Left lung (tissue), 10 donors: ENCODE results near the gene BTBD19. TPM values are rescaled to one million over a fixed set of nuclear protein-coding genes. Genes with fewer than 3 reads are reported as not detected.

Experiments used
- ATAC-seq: fragments of 200-7000 bp; cut with Tn5 transposase; one replicate; pipeline ENCODE4 v1.9.1; 2020; ENCODE audit warnings: moderate library complexity
- DNase-seq, 4 donors: peaks; one replicate each; pipeline ENCODE4 v3.0.0-alpha.2; 2013 to 2020
- H3K27ac ChIP-seq, 2 donors: fragments of 200-600 bp; sonication (generic) in 1 of 2; one replicate each; pipeline versions ENCODE4 v1.5.0 to v1.8.0; 2020 to 2021
- H3K27me3 ChIP-seq, 2 donors: fragments of 200-600 bp; sonication (generic) in 1 of 2; one replicate each; pipeline versions ENCODE4 v1.5.0 to v1.8.0; 2020 to 2021
- H3K36me3 ChIP-seq, 2 donors: fragments of 200-600 bp; sonication (generic) in 1 of 2; one replicate each; pipeline versions ENCODE4 v1.5.0 to v1.8.0; 2020 to 2021
- H3K4me1 ChIP-seq, 2 donors: fragments of 200-600 bp; one replicate each; pipeline ENCODE4 v1.8.0; 2021
- H3K4me3 ChIP-seq, 2 donors: fragments of 200-600 bp; sonication (generic) in 1 of 2; one replicate each; pipeline versions ENCODE4 v1.5.0 to v1.8.0; 2020 to 2021; ENCODE audit warnings: mild to moderate bottlenecking in 1 of 2
- H3K9me3 ChIP-seq, 2 donors: fragments of 200-600 bp; sonication (generic) in 1 of 2; one replicate each; pipeline versions ENCODE4 v1.5.0 to v1.8.0; 2020 to 2021
- intact Hi-C, 2 donors: fragments of 100-400 bp; cut with DNase I; formaldehyde crosslinking; loops; one replicate each; pipeline versions ENCODE4 v1.11.2 to v1.14.2; 2022
- polyA plus RNA-seq, 6 donors: library from polyadenylated mRNA; unstranded; fragments of 120-200 nt; gene quantifications; one replicate each; pipeline ENCODE4 v1.2.1, GENCODE V29; 2013; ENCODE audit not compliant: insufficient read length in 6 of 6
- total RNA-seq, 2 donors: library from RNA; stranded (reverse); fragmentation: NEBNext Ultra II Directional; extraction: Animal tissue kit (Norgen Biotek cat#: 25700); gene quantifications; one replicate each; pipeline ENCODE4 v1.2.1, GENCODE V29; 2021
- TF ChIP-seq, protein P1 (sequence below), 2 donors: fragments of 200-600 bp; sonication (generic) in 1 of 2; IDR thresholded peaks; one replicate each; pipeline versions ENCODE4 v1.5.0 to v1.8.0; 2021; ENCODE audit warnings: antibody characterized with exemption in 2 of 2
- donor health status: DM: no; HTN: yes; CAD: no.
- donor health status: DM: no; HTN: no; CAD: no.

The BTBD19 gene
- total and polyA plus RNA-seq, 8 donors = 15.3 to 27.6 (median 23.6) TPM

DNA sequence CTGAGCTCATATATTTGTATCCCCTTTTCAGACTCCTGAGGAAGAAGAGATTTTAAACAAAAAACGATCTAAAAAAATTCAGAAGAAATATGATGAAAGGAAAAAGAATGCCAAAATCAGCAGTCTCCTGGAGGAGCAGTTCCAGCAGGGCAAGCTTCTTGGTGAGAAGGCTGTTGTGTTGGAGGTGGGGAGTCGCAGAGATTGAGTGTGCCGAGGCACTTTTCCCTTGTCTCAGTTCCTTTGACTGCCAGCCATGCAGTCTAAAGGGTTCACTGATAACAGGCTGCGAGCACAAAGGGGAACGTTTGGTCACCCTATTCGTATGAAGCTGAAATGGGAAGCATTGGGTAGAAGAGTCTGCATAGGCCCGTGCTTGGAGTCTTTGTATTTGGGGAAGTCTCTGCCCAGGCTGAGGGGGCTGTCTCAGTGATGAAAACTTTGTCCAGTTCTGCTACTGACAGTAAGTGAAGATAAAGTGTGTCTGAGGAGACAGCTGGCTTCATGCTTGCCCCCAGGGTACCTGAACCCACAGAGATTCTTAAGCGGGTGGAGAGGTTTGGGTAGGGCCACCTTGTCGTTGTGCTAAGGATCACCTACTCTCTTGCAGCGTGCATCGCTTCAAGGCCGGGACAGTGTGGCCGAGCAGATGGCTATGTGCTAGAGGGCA lies 30.2 kb upstream of the BTBD19 start:
- TF ChIP-seq, protein P1, sequence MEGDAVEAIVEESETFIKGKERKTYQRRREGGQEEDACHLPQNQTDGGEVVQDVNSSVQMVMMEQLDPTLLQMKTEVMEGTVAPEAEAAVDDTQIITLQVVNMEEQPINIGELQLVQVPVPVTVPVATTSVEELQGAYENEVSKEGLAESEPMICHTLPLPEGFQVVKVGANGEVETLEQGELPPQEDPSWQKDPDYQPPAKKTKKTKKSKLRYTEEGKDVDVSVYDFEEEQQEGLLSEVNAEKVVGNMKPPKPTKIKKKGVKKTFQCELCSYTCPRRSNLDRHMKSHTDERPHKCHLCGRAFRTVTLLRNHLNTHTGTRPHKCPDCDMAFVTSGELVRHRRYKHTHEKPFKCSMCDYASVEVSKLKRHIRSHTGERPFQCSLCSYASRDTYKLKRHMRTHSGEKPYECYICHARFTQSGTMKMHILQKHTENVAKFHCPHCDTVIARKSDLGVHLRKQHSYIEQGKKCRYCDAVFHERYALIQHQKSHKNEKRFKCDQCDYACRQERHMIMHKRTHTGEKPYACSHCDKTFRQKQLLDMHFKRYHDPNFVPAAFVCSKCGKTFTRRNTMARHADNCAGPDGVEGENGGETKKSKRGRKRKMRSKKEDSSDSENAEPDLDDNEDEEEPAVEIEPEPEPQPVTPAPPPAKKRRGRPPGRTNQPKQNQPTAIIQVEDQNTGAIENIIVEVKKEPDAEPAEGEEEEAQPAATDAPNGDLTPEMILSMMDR (IDR thresholded peaks at IDR 0.05) = no peak
- DNase-seq (peak in 1 of 4 donors; percentile 15), ATAC-seq (no peak)
- Histone ChIP-seq H3K27ac (peak overlapping the region in 1 of 2 donors; percentile 5), H3K27me3 (no peaks in the 10 kb centered on the region), H3K9me3 (no peaks in the 10 kb centered on the region), H3K36me3 (peaks cover 0 to 62% of the 10 kb centered on the region in 2 donors), H3K4me3 (peak overlapping the region in 1 of 2 donors; percentile 88), H3K4me1 (peaks cover 21 to 39% of the 10 kb centered on the region in 2 donors)
- intact Hi-C loops = no loop called here

DNA sequence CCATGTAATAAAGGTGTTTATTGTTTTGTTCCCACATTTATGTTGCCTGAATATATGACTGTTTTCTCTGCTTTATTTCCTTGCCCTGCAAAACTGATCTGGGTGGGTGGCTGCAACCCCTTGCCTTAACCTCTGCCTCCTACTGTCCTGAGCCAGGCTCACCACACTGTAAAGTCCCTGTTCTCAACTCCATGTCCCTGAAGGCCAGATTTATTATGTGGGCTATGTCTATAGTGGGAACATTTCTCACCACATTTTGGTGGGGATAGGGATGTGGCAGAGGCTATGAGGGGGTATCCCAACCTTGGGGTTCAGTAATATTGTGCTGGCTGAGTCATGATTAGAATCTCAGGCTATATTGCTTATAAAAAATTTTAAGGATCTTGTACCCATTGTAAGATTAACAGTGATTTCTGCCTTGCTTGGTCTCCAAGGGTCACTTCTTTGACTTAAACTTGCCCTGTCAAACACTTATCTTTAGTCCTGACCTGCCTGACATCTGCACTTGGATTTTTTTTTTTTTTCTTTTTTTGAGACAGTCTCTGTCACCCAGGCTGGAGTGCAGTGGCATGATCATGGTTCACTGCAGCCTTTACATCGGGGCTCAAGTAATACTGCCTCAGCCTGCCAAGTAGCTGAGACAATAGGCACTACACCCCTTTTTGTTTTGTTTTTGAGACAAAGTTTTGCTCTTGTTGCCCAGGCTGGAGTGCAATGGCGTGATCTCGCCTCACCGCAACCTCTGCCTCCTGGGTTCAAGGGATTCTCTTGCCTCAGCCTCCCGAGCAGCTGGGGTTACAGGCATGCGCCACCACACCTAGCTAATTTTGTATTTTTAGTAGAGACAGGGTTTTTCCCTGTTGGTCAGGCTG lies 29.4 kb upstream of the BTBD19 start:
- DNase-seq (peak in 1 of 4 donors; percentile 14), ATAC-seq (no peak)
- Histone ChIP-seq H3K27ac (no peak overlapping the region), H3K9me3 (no peaks in the 10 kb centered on the region), H3K27me3 (peaks cover 0 to 3% of the 10 kb centered on the region in 2 donors), H3K4me1 (peaks cover 25 to 47% of the 10 kb centered on the region in 2 donors), H3K36me3 (peaks cover 0 to 62% of the 10 kb centered on the region in 2 donors), H3K4me3 (peak overlapping the region in 1 of 2 donors; percentile 88)
- intact Hi-C loops = no loop called here
- TF ChIP-seq, protein P1 (IDR thresholded peaks at IDR 0.05) = no peak

DNA sequence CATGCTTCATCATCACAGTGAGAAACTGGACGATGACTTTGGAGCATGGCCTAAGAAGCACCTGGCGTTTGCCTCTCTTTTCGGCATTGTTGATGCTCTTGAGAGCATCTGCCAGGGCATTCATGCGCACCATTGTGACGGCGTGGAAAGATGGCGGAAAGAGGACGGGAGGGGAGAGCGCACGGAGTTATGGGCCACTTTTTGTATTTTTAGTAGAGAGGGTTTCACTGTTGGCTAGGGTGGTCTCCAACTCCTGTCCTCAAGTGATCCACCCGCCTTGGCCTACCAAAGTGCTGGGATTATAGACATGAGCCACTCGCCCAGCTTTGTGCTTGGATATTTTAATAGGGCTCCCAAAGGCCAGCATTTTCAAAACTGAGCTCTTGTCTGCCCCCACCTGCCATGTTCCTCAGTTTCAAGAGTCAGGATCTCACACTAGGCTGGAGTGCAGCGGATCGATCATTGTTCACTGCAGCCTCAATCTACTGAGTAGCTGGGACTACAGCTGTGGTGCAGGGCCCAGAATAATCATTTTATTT lies 27.7 kb upstream of the BTBD19 start:
- Histone ChIP-seq H3K4me3 (no peak overlapping the region), H3K27ac (no peak overlapping the region), H3K9me3 (no peaks in the 10 kb centered on the region), H3K27me3 (peaks cover 0 to 9% of the 10 kb centered on the region in 2 donors), H3K4me1 (peaks cover 24 to 56% of the 10 kb centered on the region in 2 donors), H3K36me3 (peaks cover 0 to 62% of the 10 kb centered on the region in 2 donors)
- peak in 1 of 4 donors; percentile 26 for DNase-seq
- TF ChIP-seq, protein P1 (IDR thresholded peaks at IDR 0.05) = no peak
- intact Hi-C loops = loop anchor here in 1 of 2 donors (10.0 kb wide), 1 partner anchor 74 kb away; no protein-coding TSS in a partner anchor
- no peak for ATAC-seq

DNA sequence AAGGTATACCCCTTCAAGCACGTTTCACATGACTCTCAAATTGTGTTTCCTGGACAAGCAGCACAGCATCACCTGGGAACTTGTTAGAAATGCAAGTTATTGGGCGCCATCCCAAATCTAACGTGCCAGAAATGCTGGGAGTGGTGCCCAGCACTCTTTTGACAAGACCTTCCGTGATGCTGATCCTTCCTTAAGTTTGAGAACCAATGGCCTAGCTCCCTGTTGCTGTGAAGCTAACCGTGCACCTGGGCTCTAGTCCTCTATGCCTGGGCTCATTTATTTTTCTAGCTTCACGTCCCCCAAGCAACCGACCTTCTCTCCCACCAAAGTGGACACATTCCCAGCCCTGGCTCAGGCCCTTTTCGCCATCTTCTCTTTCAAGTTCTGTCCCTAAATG lies 24.6 kb upstream of the BTBD19 start:
- Histone ChIP-seq H3K9me3 (no peaks in the 10 kb centered on the region), H3K4me1 (peaks cover 16 to 41% of the 10 kb centered on the region in 2 donors), H3K4me3 (peak overlapping the region; percentile 35 to 38), H3K27me3 (peaks cover 0 to 9% of the 10 kb centered on the region in 2 donors), H3K36me3 (peaks cover 0 to 36% of the 10 kb centered on the region in 2 donors), H3K27ac (no peak overlapping the region)
- no peak for DNase-seq
- TF ChIP-seq, protein P1 (IDR thresholded peaks at IDR 0.05) = no peak
- intact Hi-C loops = loop anchor here in 1 of 2 donors (10.0 kb wide), 1 partner anchor 71 kb away; no protein-coding TSS in a partner anchor
- peak; percentile 6 for ATAC-seq
